ENCODE measurements around the gene APEH. TPM values are rescaled to one million over a fixed set of nuclear protein-coding genes. Genes with fewer than 3 reads are reported as not detected.

APEH gene

DNA sequence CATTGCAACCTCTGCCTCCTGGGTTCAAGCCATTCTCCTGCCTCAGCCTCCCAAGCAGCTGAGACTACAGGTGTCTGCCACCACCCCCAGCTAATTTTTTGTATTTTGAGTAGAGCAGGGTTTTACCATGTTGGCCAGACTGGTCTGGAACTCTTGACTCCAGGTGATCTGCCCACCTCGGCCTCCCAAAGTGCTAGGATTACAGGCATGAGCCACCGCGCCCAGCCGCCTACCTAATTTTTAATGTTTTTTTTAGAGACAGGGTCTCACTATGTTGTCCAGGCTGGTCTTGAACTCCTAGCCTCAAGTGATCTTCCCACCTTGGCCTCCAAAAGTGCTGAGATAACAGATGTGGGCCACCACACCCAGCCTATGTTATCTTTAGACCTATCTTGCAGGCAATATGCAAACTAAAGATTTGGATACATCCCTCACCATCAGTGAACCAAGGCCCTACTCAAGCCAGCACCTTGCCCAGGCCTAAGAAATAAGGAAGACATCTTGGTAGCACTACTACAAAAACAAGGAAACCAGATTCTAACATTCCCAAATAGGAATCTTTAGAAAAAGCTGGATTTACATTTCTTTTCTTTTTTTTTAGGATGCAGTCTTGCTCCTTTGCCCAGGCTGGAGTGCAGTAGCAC lies 55.9 kb downstream of the APEH start:
- H4K5ac ChIP-seq (ENCODE audit: low read length): no peak overlapping the region
- no peak overlapping the region for H3K56ac ChIP-seq (ENCODE audit: low read length)
- no peak for DNase-seq
- no peaks in the 10 kb centered on the region for H3K79me2 ChIP-seq (ENCODE audit: control insufficient read depth, insufficient read depth, low read length)
- no peak overlapping the region for H3K4me2 ChIP-seq (ENCODE audit: low read length)
- no peak overlapping the region for H3K27ac ChIP-seq (ENCODE audit: low read depth, low read length)
- H3K4ac ChIP-seq (ENCODE audit: low read depth, low read length): no peak overlapping the region
- H3K36me3 ChIP-seq (ENCODE audit: control insufficient read depth, insufficient read depth, low read length): peaks cover 10% of the 10 kb centered on the region
- no peak overlapping the region for H3K18ac ChIP-seq (ENCODE audit: low read length)
- no peak overlapping the region for H2AK5ac ChIP-seq (ENCODE audit: low read length)
- H3K4me1 ChIP-seq (ENCODE audit: control insufficient read depth, low read depth, low read length): no peaks in the 10 kb centered on the region
- H3K4me3 ChIP-seq (ENCODE audit: low read length): no peak overlapping the region
- H3K9ac ChIP-seq (ENCODE audit: low read length): no peak overlapping the region
- no peak overlapping the region for H4K8ac ChIP-seq (ENCODE audit: low read depth, low read length)
- H2BK120ac ChIP-seq (ENCODE audit: low read depth, low read length): no peak overlapping the region
- no peaks in the 10 kb centered on the region for H3K27me3 ChIP-seq (ENCODE audit: insufficient read depth, low read length, poor library complexity)
- no peak overlapping the region for H3K23ac ChIP-seq (ENCODE audit: low read length)
- H2BK5ac ChIP-seq (ENCODE audit: low read length): no peak overlapping the region
- WGBS (ENCODE audit: extremely low coverage, insufficient coverage, low lambda C conversion rate): no CpG with 5 or more reads among the region's 4 CpGs
- no peaks in the 10 kb centered on the region for H3K79me1 ChIP-seq (ENCODE audit: low read length)
- no peak overlapping the region for H2BK15ac ChIP-seq (replicated peaks; ENCODE audit: low read depth)

DNA sequence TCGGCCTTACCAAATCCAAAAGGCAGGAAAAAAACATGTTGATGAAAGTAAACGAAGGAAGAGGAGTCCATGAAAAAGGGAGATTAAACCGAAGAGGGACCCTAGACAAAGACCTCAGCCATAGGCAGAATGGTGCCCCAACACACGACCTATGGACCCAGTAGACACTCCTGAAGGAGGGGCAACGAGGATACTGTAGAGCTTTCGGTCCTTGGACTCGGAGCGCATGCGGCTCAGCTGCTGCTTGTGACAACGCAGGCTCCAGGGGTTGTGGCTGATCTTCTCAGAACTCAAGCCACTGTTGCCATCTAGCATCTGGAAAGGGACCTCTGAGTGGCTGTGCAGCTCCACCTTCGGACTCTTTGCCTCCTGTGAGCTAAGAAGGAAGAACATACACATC lies 58.4 kb downstream of the APEH start:
- H3K4me1 ChIP-seq (ENCODE audit: control insufficient read depth, low read depth, low read length): no peaks in the 10 kb centered on the region
- H3K79me1 ChIP-seq (ENCODE audit: low read length): peaks cover 3% of the 10 kb centered on the region
- no peak overlapping the region for H2AK5ac ChIP-seq (ENCODE audit: low read length)
- H3K27me3 ChIP-seq (ENCODE audit: insufficient read depth, low read length, poor library complexity): no peaks in the 10 kb centered on the region
- H2BK15ac ChIP-seq (replicated peaks; ENCODE audit: low read depth): no peak overlapping the region
- no peaks in the 10 kb centered on the region for H3K79me2 ChIP-seq (ENCODE audit: control insufficient read depth, insufficient read depth, low read length)
- no peak overlapping the region for H3K4me2 ChIP-seq (ENCODE audit: low read length)
- H3K27ac ChIP-seq (ENCODE audit: low read depth, low read length): no peak overlapping the region
- H2BK5ac ChIP-seq (ENCODE audit: low read length): no peak overlapping the region
- WGBS (ENCODE audit: extremely low coverage, insufficient coverage, low lambda C conversion rate): no CpG with 5 or more reads among the region's 11 CpGs
- no peak overlapping the region for H3K18ac ChIP-seq (ENCODE audit: low read length)
- no peak overlapping the region for H3K9ac ChIP-seq (ENCODE audit: low read length)
- DNase-seq: no peak
- no peak overlapping the region for H3K4me3 ChIP-seq (ENCODE audit: low read length)
- H3K23ac ChIP-seq (ENCODE audit: low read length): no peak overlapping the region
- no peak overlapping the region for H2BK120ac ChIP-seq (ENCODE audit: low read depth, low read length)
- no peak overlapping the region for H4K8ac ChIP-seq (ENCODE audit: low read depth, low read length)
- H3K56ac ChIP-seq (ENCODE audit: low read length): no peak overlapping the region
- peaks cover 15% of the 10 kb centered on the region for H3K36me3 ChIP-seq (ENCODE audit: control insufficient read depth, insufficient read depth, low read length)
- no peak overlapping the region for H3K4ac ChIP-seq (ENCODE audit: low read depth, low read length)
- no peak overlapping the region for H4K5ac ChIP-seq (ENCODE audit: low read length)

DNA sequence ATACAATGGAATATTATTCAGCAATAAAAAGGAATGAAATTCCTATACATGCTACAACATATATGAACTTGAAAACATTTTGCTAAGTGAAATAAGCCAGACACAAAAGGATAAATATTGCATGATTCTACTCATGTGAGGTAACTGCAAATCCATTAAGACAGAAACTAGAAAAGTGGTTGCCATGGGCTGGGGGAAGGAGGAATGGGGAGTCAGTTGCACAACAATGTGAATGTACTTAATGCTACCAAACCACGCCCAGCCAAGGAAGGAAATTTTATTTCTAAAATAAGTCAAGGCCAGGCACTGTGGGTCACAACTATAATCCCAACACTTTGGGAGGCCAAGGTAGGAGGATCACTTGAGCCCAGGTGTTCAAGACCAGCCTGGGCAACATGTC lies 59.4 kb downstream of the APEH start:
- WGBS (ENCODE audit: extremely low coverage, insufficient coverage, low lambda C conversion rate): no CpG with 5 or more reads among the region's 1 CpG

More for the DNA sequence above, 59.4 kb downstream of the APEH start:
- Histone ChIP-seq H3K23ac (ENCODE audit: low read length) (no peak overlapping the region), H3K36me3 (ENCODE audit: control insufficient read depth, insufficient read depth, low read length) (peaks cover 16% of the 10 kb centered on the region), H3K79me2 (ENCODE audit: control insufficient read depth, insufficient read depth, low read length) (no peaks in the 10 kb centered on the region), H3K4me3 (ENCODE audit: low read length) (no peak overlapping the region), H3K18ac (ENCODE audit: low read length) (no peak overlapping the region), H3K27me3 (ENCODE audit: insufficient read depth, low read length, poor library complexity) (no peaks in the 10 kb centered on the region), H3K4ac (ENCODE audit: low read depth, low read length) (no peak overlapping the region), H2AK5ac (ENCODE audit: low read length) (no peak overlapping the region), H3K4me2 (ENCODE audit: low read length) (no peak overlapping the region), H2BK5ac (ENCODE audit: low read length) (no peak overlapping the region), H2BK120ac (ENCODE audit: low read depth, low read length) (no peak overlapping the region), H3K9ac (ENCODE audit: low read length) (no peak overlapping the region), H2BK15ac (replicated peaks; ENCODE audit: low read depth) (no peak overlapping the region), H3K4me1 (ENCODE audit: control insufficient read depth, low read depth, low read length) (no peaks in the 10 kb centered on the region), H3K56ac (ENCODE audit: low read length) (no peak overlapping the region), H4K8ac (ENCODE audit: low read depth, low read length) (no peak overlapping the region), H3K79me1 (ENCODE audit: low read length) (peaks cover 4% of the 10 kb centered on the region), H3K27ac (ENCODE audit: low read depth, low read length) (no peak overlapping the region), H4K5ac (ENCODE audit: low read length) (no peak overlapping the region)
- no peak for DNase-seq

Small RNA genes lying within 50 kb of the gene (small RNA-seq; reads per million reads assigned to genes)
- gene AMIGO3 (ENCODE audit: insufficient read depth): not detected

Data from mesendoderm (in vitro differentiated cells).